NB4 (cell line): Measurements from ENCODE around the gene PRTN3.

ENCODE experiments used
- MYC ChIP-seq: IDR thresholded peaks from 2 replicates; pipeline ENCODE4 v1.6.1; 2011; ENCODE audit warnings: low read depth, low read length
- POLR2A ChIP-seq: IDR thresholded peaks from 2 replicates; pipeline ENCODE4 v1.6.1; 2011; ENCODE audit warnings: mild to moderate bottlenecking; ENCODE audit not compliant: insufficient read length; ENCODE audit errors: extremely low read depth
- TF ChIP-seq, protein P1 (sequence below): IDR thresholded peaks from one replicate; pipeline ENCODE4 v1.5.1; 2012; ENCODE audit warnings: low read depth, low read length
- TF ChIP-seq, protein P2 (sequence below): IDR thresholded peaks from 2 replicates; pipeline ENCODE4 v1.6.1; 2011; ENCODE audit warnings: low read depth, low read length

DNA sequence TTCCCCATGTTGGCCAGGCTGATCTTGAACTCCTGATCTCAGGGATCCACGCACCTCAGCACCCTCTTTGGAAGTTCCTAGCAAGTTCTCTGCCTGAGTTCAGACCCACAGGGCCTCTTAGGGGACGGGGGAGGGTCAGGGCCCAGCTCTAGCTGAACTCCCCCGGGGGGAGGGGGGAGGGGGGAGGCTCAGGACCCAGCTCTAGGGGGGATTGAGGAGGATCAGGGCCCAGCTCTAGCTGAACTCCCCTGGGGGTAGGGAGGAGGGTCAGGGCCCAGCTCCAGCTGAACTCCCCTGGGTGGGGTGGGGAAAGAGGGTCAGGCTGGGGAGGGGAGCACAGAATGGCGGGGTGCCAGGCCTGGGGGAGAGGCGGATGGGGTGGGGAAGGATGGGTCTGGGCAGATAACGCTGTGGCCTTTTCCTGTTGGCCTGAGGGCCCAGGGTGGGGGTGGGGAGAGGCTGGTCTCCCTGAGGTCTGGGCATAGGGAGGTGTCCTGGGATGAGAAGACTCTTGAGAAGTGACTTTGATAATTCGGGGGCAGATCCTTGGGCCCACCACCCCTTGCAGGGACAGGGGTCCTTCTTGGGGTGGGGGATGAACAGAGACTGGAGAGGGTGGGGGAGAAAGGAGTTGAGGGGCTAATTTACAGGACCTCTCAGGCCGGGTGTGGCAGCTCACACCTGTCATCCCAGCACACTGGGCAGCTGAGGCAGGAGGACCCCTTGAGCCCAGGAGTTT lies 49.1 kb upstream of the PRTN3 start:
- TF ChIP-seq, protein P1, sequence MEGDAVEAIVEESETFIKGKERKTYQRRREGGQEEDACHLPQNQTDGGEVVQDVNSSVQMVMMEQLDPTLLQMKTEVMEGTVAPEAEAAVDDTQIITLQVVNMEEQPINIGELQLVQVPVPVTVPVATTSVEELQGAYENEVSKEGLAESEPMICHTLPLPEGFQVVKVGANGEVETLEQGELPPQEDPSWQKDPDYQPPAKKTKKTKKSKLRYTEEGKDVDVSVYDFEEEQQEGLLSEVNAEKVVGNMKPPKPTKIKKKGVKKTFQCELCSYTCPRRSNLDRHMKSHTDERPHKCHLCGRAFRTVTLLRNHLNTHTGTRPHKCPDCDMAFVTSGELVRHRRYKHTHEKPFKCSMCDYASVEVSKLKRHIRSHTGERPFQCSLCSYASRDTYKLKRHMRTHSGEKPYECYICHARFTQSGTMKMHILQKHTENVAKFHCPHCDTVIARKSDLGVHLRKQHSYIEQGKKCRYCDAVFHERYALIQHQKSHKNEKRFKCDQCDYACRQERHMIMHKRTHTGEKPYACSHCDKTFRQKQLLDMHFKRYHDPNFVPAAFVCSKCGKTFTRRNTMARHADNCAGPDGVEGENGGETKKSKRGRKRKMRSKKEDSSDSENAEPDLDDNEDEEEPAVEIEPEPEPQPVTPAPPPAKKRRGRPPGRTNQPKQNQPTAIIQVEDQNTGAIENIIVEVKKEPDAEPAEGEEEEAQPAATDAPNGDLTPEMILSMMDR, result no peak
- TF ChIP-seq POLR2A (no peak), MYC (no peak)
- TF ChIP-seq, protein P2, sequence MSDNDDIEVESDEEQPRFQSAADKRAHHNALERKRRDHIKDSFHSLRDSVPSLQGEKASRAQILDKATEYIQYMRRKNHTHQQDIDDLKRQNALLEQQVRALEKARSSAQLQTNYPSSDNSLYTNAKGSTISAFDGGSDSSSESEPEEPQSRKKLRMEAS, result no peak
